ENCODE data around the gene PADI3. TPM values are rescaled to one million over a fixed set of nuclear protein-coding genes. Genes with fewer than 3 reads are reported as not detected.

The PADI3 gene
- total and polyA plus RNA-seq, 2 experiments from 2014 or later = 0.37 to 0.80 TPM

GRCh38 chr1:17207966-17208418 is 40.9 kb upstream of the PADI3 start:
- DNase-seq (ENCODE audit: low spot score) (no peak), ATAC-seq (no peak)
- no peaks in the 10 kb centered on the region; the same call in 2 of the 3 replicates for H3K9me3 Mint-ChIP-seq
- no peaks in the 10 kb centered on the region for H3K79me2 ChIP-seq (replicated peaks; ENCODE audit: insufficient read depth)
- no peak overlapping the region for H3K27ac ChIP-seq (ENCODE audit: low read depth)
- H4K20me1 ChIP-seq (replicated peaks; ENCODE audit: insufficient read depth) = no peaks in the 10 kb centered on the region
- no peak overlapping the region for H3K4me2 ChIP-seq
- no peaks in the 10 kb centered on the region for H3K27me3 ChIP-seq (ENCODE audit: insufficient read depth)
- H3K27ac Mint-ChIP-seq = no peak overlapping the region
- H3K4me1 ChIP-seq (ENCODE audit: insufficient read depth) = no peaks in the 10 kb centered on the region
- peaks cover 6% of the 10 kb centered on the region for H3K4me1 Mint-ChIP-seq
- no peak overlapping the region for H2AFZ ChIP-seq
- no peaks in the 10 kb centered on the region for H3K36me3 ChIP-seq (ENCODE audit: insufficient read depth)
- H3F3A ChIP-seq (replicated peaks; ENCODE audit: low read depth) = no peaks in the 10 kb centered on the region
- no peaks in the 10 kb centered on the region for H3K36me3 Mint-ChIP-seq (ENCODE audit: low read depth)
- no peaks in the 10 kb centered on the region for H3K9me2 ChIP-seq (ENCODE audit: insufficient read depth)
- H3K4me3 ChIP-seq = no peak overlapping the region
- TF ChIP-seq STAT1 (IDR thresholded peaks at IDR 0.05; ENCODE audit: unreplicated experiment) (no peak), ETS1 (IDR thresholded peaks at IDR 0.05) (no peak), ZNF331 (CRISPR knock-in tag; IDR thresholded peaks at IDR 0.05; ENCODE audit: low read depth) (no peak), POLR2AphosphoS5 (IDR thresholded peaks at IDR 0.05; ENCODE audit: low read depth) (no peak), EZH2 (IDR thresholded peaks at IDR 0.05; ENCODE audit: low read depth, unreplicated experiment) (no peak), ZNF114 (CRISPR knock-in tag; IDR thresholded peaks at IDR 0.05) (no peak), NANOG (IDR thresholded peaks at IDR 0.05; ENCODE audit: borderline replicate concordance) (no peak), CREB1 (CRISPR knock-in tag; IDR thresholded peaks at IDR 0.05; ENCODE audit: low read depth) (no peak), JUNB (IDR thresholded peaks at IDR 0.05; ENCODE audit: unreplicated experiment) (no peak)
- H3K4me3 Mint-ChIP-seq = no peak overlapping the region
- peaks cover 2% of the 10 kb centered on the region for H3K27me3 Mint-ChIP-seq (ENCODE audit: insufficient read depth, low read depth, poor library complexity)

GRCh38 chr1:17208546-17208945 is 40.4 kb upstream of the PADI3 start:
- H3F3A ChIP-seq (replicated peaks; ENCODE audit: low read depth) = no peaks in the 10 kb centered on the region
- no peaks in the 10 kb centered on the region; the same call in 2 of the 3 replicates for H3K9me3 Mint-ChIP-seq
- H3K4me2 ChIP-seq = no peak overlapping the region
- H3K9me2 ChIP-seq (ENCODE audit: insufficient read depth) = no peaks in the 10 kb centered on the region
- H2AFZ ChIP-seq = no peak overlapping the region
- H3K4me3 ChIP-seq = no peak overlapping the region
- no peaks in the 10 kb centered on the region for H3K4me1 ChIP-seq (ENCODE audit: insufficient read depth)
- peaks cover 11% of the 10 kb centered on the region for H3K4me1 Mint-ChIP-seq
- H3K27me3 ChIP-seq (ENCODE audit: insufficient read depth) = no peaks in the 10 kb centered on the region
- no peaks in the 10 kb centered on the region for H3K79me2 ChIP-seq (replicated peaks; ENCODE audit: insufficient read depth)
- H3K27ac Mint-ChIP-seq = no peak overlapping the region
- H4K20me1 ChIP-seq (replicated peaks; ENCODE audit: insufficient read depth) = no peaks in the 10 kb centered on the region
- no peaks in the 10 kb centered on the region for H3K36me3 Mint-ChIP-seq (ENCODE audit: low read depth)
- ATAC-seq (no peak), DNase-seq (ENCODE audit: low spot score) (no peak)
- no peaks in the 10 kb centered on the region for H3K36me3 ChIP-seq (ENCODE audit: insufficient read depth)
- H3K27ac ChIP-seq (ENCODE audit: low read depth) = no peak overlapping the region
- peaks cover 2% of the 10 kb centered on the region for H3K27me3 Mint-ChIP-seq (ENCODE audit: insufficient read depth, low read depth, poor library complexity)
- H3K4me3 Mint-ChIP-seq = no peak overlapping the region
- TF ChIP-seq CTCF (conservative IDR thresholded peaks at IDR 0.05; ENCODE audit: low read depth in 2 of 2) (no peak), ETS1 (IDR thresholded peaks at IDR 0.05) (no peak), ZNF114 (CRISPR knock-in tag; IDR thresholded peaks at IDR 0.05) (no peak), NANOG (IDR thresholded peaks at IDR 0.05; ENCODE audit: borderline replicate concordance) (no peak), POLR2AphosphoS5 (IDR thresholded peaks at IDR 0.05; ENCODE audit: low read depth) (no peak), REST (IDR thresholded peaks at IDR 0.05; ENCODE audit: unreplicated experiment) (no peak), CREB1 (CRISPR knock-in tag; IDR thresholded peaks at IDR 0.05; ENCODE audit: low read depth) (no peak), EZH2phosphoT487 (IDR thresholded peaks at IDR 0.05; ENCODE audit: unreplicated experiment) (no peak)

All from GM23338 (cell line).